CD4-positive, alpha-beta T cell treated with Interleukin-15 for 4 hours (primary cell): Measurements from ENCODE around the gene RBKS.

Source experiments
- DNase-seq: peaks from one replicate; pipeline ENCODE4 v3.0.0-alpha.2; 2020; ENCODE audit warnings: low spot score

The RBKS gene

GRCh38 chr2:27734305-27734704 is 155.9 kb downstream of the RBKS start:
- no peak for DNase-seq
